Measurements from ENCODE around the gene LRRC15.

LRRC15 gene

GRCh38 chr3:194364652-194365434 is 4.7 kb downstream of the LRRC15 start:
- Histone ChIP-seq H3K27ac (ENCODE audit: low read length) (no peak overlapping the region), H3K4me1 (ENCODE audit: control insufficient read depth, insufficient read depth, low read length) (0 out of 2 replicates have a peak, but pooled peaks cover 4% of the 10 kb centered on the region), H3K4me3 (ENCODE audit: low read length) (no peak overlapping the region), H3K36me3 (ENCODE audit: control insufficient read depth, insufficient read depth, low read length) (no peaks in the 10 kb centered on the region), H3K27me3 (ENCODE audit: control insufficient read depth, insufficient read depth, low read length) (no peaks in the 10 kb centered on the region; the same call in 1 of the 2 replicates), H3K9me3 (ENCODE audit: control insufficient read depth, insufficient read depth, low read length) (no peaks in the 10 kb centered on the region)
- no peak for DNase-seq (ENCODE audit: low read depth, low spot score)
- no CpG with 5 or more reads among the region's 20 CpGs for WGBS (ENCODE audit: insufficient coverage, insufficient read length)

GRCh38 chr3:194364314-194364651 is 5.3 kb downstream of the LRRC15 start:
- no peak overlapping the region for H3K27ac ChIP-seq (ENCODE audit: low read length)

GRCh38 chr3:194360568-194360967 is 9.0 kb downstream of the LRRC15 start:
- H3K4me3 ChIP-seq (ENCODE audit: low read length) = no peak overlapping the region; the same call in 1 of the 2 replicates
- H3K36me3 ChIP-seq (ENCODE audit: control insufficient read depth, insufficient read depth, low read length) = no peaks in the 10 kb centered on the region
- no peak overlapping the region for H3K27ac ChIP-seq (ENCODE audit: low read length)
- no peaks in the 10 kb centered on the region for H3K27me3 ChIP-seq (ENCODE audit: control insufficient read depth, insufficient read depth, low read length)
- no peaks in the 10 kb centered on the region for H3K4me1 ChIP-seq (ENCODE audit: control insufficient read depth, insufficient read depth, low read length)
- no peak for DNase-seq (ENCODE audit: low read depth, low spot score)
- H3K9me3 ChIP-seq (ENCODE audit: control insufficient read depth, insufficient read depth, low read length) = no peaks in the 10 kb centered on the region
- no CpG with 5 or more reads among the region's 18 CpGs for WGBS (ENCODE audit: insufficient coverage, insufficient read length)

More at GRCh38 chr3:194364314-194364651, 5.3 kb downstream of the LRRC15 start:
- Histone ChIP-seq H3K4me1 (ENCODE audit: control insufficient read depth, insufficient read depth, low read length) (0 out of 2 replicates have a peak, but pooled peaks cover 3% of the 10 kb centered on the region), H3K36me3 (ENCODE audit: control insufficient read depth, insufficient read depth, low read length) (no peaks in the 10 kb centered on the region), H3K27me3 (ENCODE audit: control insufficient read depth, insufficient read depth, low read length) (no peaks in the 10 kb centered on the region; the same call in 1 of the 2 replicates), H3K9me3 (ENCODE audit: control insufficient read depth, insufficient read depth, low read length) (no peaks in the 10 kb centered on the region), H3K4me3 (ENCODE audit: low read length) (no peak overlapping the region)
- WGBS (ENCODE audit: insufficient coverage, insufficient read length) = no CpG with 5 or more reads among the region's 3 CpGs
- no peak for DNase-seq (ENCODE audit: low read depth, low spot score)

- H3K4me1 ChIP-seq (ENCODE audit: control insufficient read depth, insufficient read depth, low read length) = no peaks in the 10 kb centered on the region
- no peaks in the 10 kb centered on the region for H3K9me3 ChIP-seq (ENCODE audit: control insufficient read depth, insufficient read depth, low read length)
- no peaks in the 10 kb centered on the region for H3K36me3 ChIP-seq (ENCODE audit: control insufficient read depth, insufficient read depth, low read length)
- no peaks in the 10 kb centered on the region for H3K27me3 ChIP-seq (ENCODE audit: control insufficient read depth, insufficient read depth, low read length)
- no peak overlapping the region for H3K4me3 ChIP-seq (ENCODE audit: low read length)
- WGBS (ENCODE audit: insufficient coverage, insufficient read length) = no CpG with 5 or more reads among the region's 11 CpGs
- no peak overlapping the region for H3K27ac ChIP-seq (ENCODE audit: low read length)
- DNase-seq (ENCODE audit: low read depth, low spot score) = no peak
Observed at GRCh38 chr3:194357681-194358080, 11.9 kb downstream of the LRRC15 start.

GRCh38 chr3:194355379-194355778 is 14.2 kb downstream of the LRRC15 start:
- Histone ChIP-seq H3K27ac (ENCODE audit: low read length) (no peak overlapping the region), H3K9me3 (ENCODE audit: control insufficient read depth, insufficient read depth, low read length) (no peaks in the 10 kb centered on the region), H3K4me1 (ENCODE audit: control insufficient read depth, insufficient read depth, low read length) (no peaks in the 10 kb centered on the region), H3K36me3 (ENCODE audit: control insufficient read depth, insufficient read depth, low read length) (no peaks in the 10 kb centered on the region), H3K4me3 (ENCODE audit: low read length) (no peak overlapping the region), H3K27me3 (ENCODE audit: control insufficient read depth, insufficient read depth, low read length) (no peaks in the 10 kb centered on the region)
- no peak for DNase-seq (ENCODE audit: low read depth, low spot score)
- WGBS (ENCODE audit: insufficient coverage, insufficient read length) = no CpG with 5 or more reads among the region's 7 CpGs

- H3K9me3 ChIP-seq (ENCODE audit: control insufficient read depth, insufficient read depth, low read length) = no peaks in the 10 kb centered on the region
- DNase-seq (ENCODE audit: low read depth, low spot score) = no peak
- no CpG with 5 or more reads among the region's 2 CpGs for WGBS (ENCODE audit: insufficient coverage, insufficient read length)
- H3K4me3 ChIP-seq (ENCODE audit: low read length) = no peak overlapping the region
- no peaks in the 10 kb centered on the region; the same call in 1 of the 2 replicates for H3K4me1 ChIP-seq (ENCODE audit: control insufficient read depth, insufficient read depth, low read length)
- no peaks in the 10 kb centered on the region for H3K36me3 ChIP-seq (ENCODE audit: control insufficient read depth, insufficient read depth, low read length)
- no peaks in the 10 kb centered on the region for H3K27me3 ChIP-seq (ENCODE audit: control insufficient read depth, insufficient read depth, low read length)
- H3K27ac ChIP-seq (ENCODE audit: low read length) = no peak overlapping the region
Observed at GRCh38 chr3:194354315-194354714, 15.2 kb downstream of the LRRC15 start.

GRCh38 chr3:194352667-194353246 is 16.8 kb downstream of the LRRC15 start:
- Histone ChIP-seq H3K4me1 (ENCODE audit: control insufficient read depth, insufficient read depth, low read length) (no peaks in the 10 kb centered on the region; the same call in 1 of the 2 replicates), H3K4me3 (ENCODE audit: low read length) (no peak overlapping the region), H3K27me3 (ENCODE audit: control insufficient read depth, insufficient read depth, low read length) (no peaks in the 10 kb centered on the region), H3K27ac (ENCODE audit: low read length) (no peak overlapping the region), H3K9me3 (ENCODE audit: control insufficient read depth, insufficient read depth, low read length) (no peaks in the 10 kb centered on the region), H3K36me3 (ENCODE audit: control insufficient read depth, insufficient read depth, low read length) (no peaks in the 10 kb centered on the region)
- no peak for DNase-seq (ENCODE audit: low read depth, low spot score)
- WGBS (ENCODE audit: insufficient coverage, insufficient read length) = 100% methylated on average over 4 of the region's 10 CpGs

- no peak for DNase-seq (ENCODE audit: low read depth, low spot score)
- Histone ChIP-seq H3K9me3 (ENCODE audit: control insufficient read depth, insufficient read depth, low read length) (no peaks in the 10 kb centered on the region), H3K4me1 (ENCODE audit: control insufficient read depth, insufficient read depth, low read length) (no peaks in the 10 kb centered on the region; the same call in 1 of the 2 replicates), H3K36me3 (ENCODE audit: control insufficient read depth, insufficient read depth, low read length) (no peaks in the 10 kb centered on the region), H3K27ac (ENCODE audit: low read length) (no peak overlapping the region), H3K27me3 (ENCODE audit: control insufficient read depth, insufficient read depth, low read length) (no peaks in the 10 kb centered on the region), H3K4me3 (ENCODE audit: low read length) (no peak overlapping the region)
- 100% methylated on average over 13 of the region's 14 CpGs for WGBS (ENCODE audit: insufficient coverage, insufficient read length)
Observed at GRCh38 chr3:194351952-194352536, 17.5 kb downstream of the LRRC15 start.

- Histone ChIP-seq H3K36me3 (ENCODE audit: control insufficient read depth, insufficient read depth, low read length) (no peaks in the 10 kb centered on the region), H3K27ac (ENCODE audit: low read length) (no peak within 1 kb of the TSS), H3K4me1 (ENCODE audit: control insufficient read depth, insufficient read depth, low read length) (no peaks in the 10 kb centered on the region; the same call in 1 of the 2 replicates), H3K9me3 (ENCODE audit: control insufficient read depth, insufficient read depth, low read length) (no peaks in the 10 kb centered on the region), H3K27me3 (ENCODE audit: control insufficient read depth, insufficient read depth, low read length) (no peaks in the 10 kb centered on the region), H3K4me3 (ENCODE audit: low read length) (no peak within 1 kb of the TSS)
- WGBS (ENCODE audit: insufficient coverage, insufficient read length) = no CpG with 5 or more reads among the region's 24 CpGs
- DNase-seq (ENCODE audit: low read depth, low spot score) = no peak
Observed at GRCh38 chr3:194351080-194351672, 18.4 kb downstream of the LRRC15 start, which contains the start of gene CPN2. CPN2 (minus strand) TSS chr3:194351328; CDS start chr3:194342702, 8,626 bp downstream.

- Histone ChIP-seq H3K9me3 (ENCODE audit: control insufficient read depth, insufficient read depth, low read length) (no peaks in the 10 kb centered on the region), H3K27ac (ENCODE audit: low read length) (no peak overlapping the region), H3K36me3 (ENCODE audit: control insufficient read depth, insufficient read depth, low read length) (no peaks in the 10 kb centered on the region), H3K4me1 (ENCODE audit: control insufficient read depth, insufficient read depth, low read length) (no peaks in the 10 kb centered on the region; the same call in 1 of the 2 replicates), H3K4me3 (ENCODE audit: low read length) (no peak overlapping the region), H3K27me3 (ENCODE audit: control insufficient read depth, insufficient read depth, low read length) (no peaks in the 10 kb centered on the region)
- WGBS (ENCODE audit: insufficient coverage, insufficient read length) = no CpG with 5 or more reads among the region's 3 CpGs
- no peak for DNase-seq (ENCODE audit: low read depth, low spot score)
Observed at GRCh38 chr3:194350726-194351071, 18.8 kb downstream of the LRRC15 start.

All from iPS DF 6.9 (cell line).